Measurements from ENCODE around the gene PGD.

- TF ChIP-seq REST (IDR thresholded peaks at IDR 0.05; ENCODE audit: borderline replicate concordance in 1 of 2, low read depth in 1 of 2, low read length in 2 of 2) (no peak), JUN (CRISPR knock-in tag; IDR thresholded peaks at IDR 0.05) (no peak)
Observed at GRCh38 chr1:10400013-10400412, 1.1 kb downstream of the PGD start.
